ENCODE measurements around the gene ZNF76. TPM values are rescaled to one million over a fixed set of nuclear protein-coding genes. Genes with fewer than 3 reads are reported as not detected.

ZNF76 gene
- total and polyA plus RNA-seq, 2 of the 8 experiments (the other 6 are each of a cell fraction or from before 2014, with no cell fraction given) = 17.9 to 23.9 TPM

- 92% methylated on average over 4 of the region's 4 CpGs; no CpG with 5 or more reads in 1 of the 2 experiments for WGBS, 2 experiments (ENCODE audit: extremely low coverage in 1 of 2, insufficient coverage in 1 of 2, insufficient read length in 1 of 2, insufficient replicate concordance in 2 of 2, low coverage in 1 of 2, low lambda C conversion rate in 2 of 2, missing lambda C conversion rate in 1 of 2)
- H3K23me2 ChIP-seq (ENCODE audit: low read depth, low read length) = no peaks in the 10 kb centered on the region
- no peaks in the 10 kb centered on the region for H3K9me3 ChIP-seq (ENCODE audit: insufficient read depth in 2 of 2, low read depth in 1 of 2, low read length in 1 of 2)
- H4K8ac ChIP-seq (ENCODE audit: extremely low read depth, insufficient read depth, low read length) = no peak overlapping the region
- no peak overlapping the region for H2BK5ac ChIP-seq (ENCODE audit: low read depth, low read length)
- H2BK120ac ChIP-seq (replicated peaks; ENCODE audit: low read depth, low read length) = no peak overlapping the region
- H3K27ac ChIP-seq (ENCODE audit: low read depth, low read length) = no peak overlapping the region
- no peak overlapping the region for H3K4me3 ChIP-seq (ENCODE audit: extremely low read depth in 1 of 4, insufficient read depth in 2 of 4, low read depth in 3 of 4, low read length in 4 of 4)
- no peak overlapping the region for H2BK20ac ChIP-seq (ENCODE audit: low read length)
- no peak overlapping the region for H3K14ac ChIP-seq (ENCODE audit: insufficient read length)
- no peak overlapping the region for H3K4me2 ChIP-seq (ENCODE audit: insufficient read depth in 1 of 2, low read depth in 2 of 2, low read length in 2 of 2)
- no peak overlapping the region for H2BK15ac ChIP-seq (ENCODE audit: low read length)
- no peak overlapping the region for H3K18ac ChIP-seq (ENCODE audit: extremely low read depth, low read length)
- no peaks in the 10 kb centered on the region; a peak in 2 of 7 replicates for H3K27me3 ChIP-seq (replicated peaks in 1 of 4; ENCODE audit: control insufficient read depth in 3 of 4, extremely low read depth in 1 of 4, insufficient read depth in 3 of 4, low read length in 3 of 4)
- no peak overlapping the region for H2AFZ ChIP-seq (ENCODE audit: low read length)
- H3K79me1 ChIP-seq (ENCODE audit: low read depth, low read length) = no peaks in the 10 kb centered on the region
- ChIA-PET POLR2A (ENCODE audit: partially characterized antibody) (interaction anchor here (0.6 to 1.4 kb wide), 2 partner anchors 10 to 538 kb away, joined by 4 to 5 read pairs; no protein-coding TSS in a partner anchor), CTCF (ENCODE audit: partially characterized antibody) (interaction anchor here (1.0 kb wide), 1 partner anchor 20 kb away, joined by 3 read pairs; no protein-coding TSS in a partner anchor)
- H3K4me1 ChIP-seq (replicated peaks in 1 of 4; ENCODE audit: control insufficient read depth in 3 of 4, insufficient read depth in 4 of 4, low read length in 3 of 4) = no peaks in the 10 kb centered on the region
- H2AK5ac ChIP-seq (ENCODE audit: low read depth, low read length) = no peak overlapping the region
- no peak overlapping the region for H3K9ac ChIP-seq (replicated peaks in 1 of 4; ENCODE audit: extremely low read depth in 1 of 4, low read depth in 3 of 4, low read length in 3 of 4)
- H3K36me3 ChIP-seq (ENCODE audit: control insufficient read depth in 2 of 4, insufficient read depth in 4 of 4, low read length in 3 of 4) = no peaks in the 10 kb centered on the region
- H4K20me1 ChIP-seq (replicated peaks in 1 of 2; ENCODE audit: control insufficient read depth in 1 of 2, insufficient read depth in 2 of 2, low read length in 2 of 2) = no peaks in the 10 kb centered on the region
- no peak overlapping the region for H4K5ac ChIP-seq (ENCODE audit: insufficient read length, low read depth, low read length)
- no peaks in the 10 kb centered on the region for H3K79me2 ChIP-seq (ENCODE audit: control insufficient read depth in 1 of 2, insufficient read depth in 2 of 2, low read length in 2 of 2)
- DNase-seq (ENCODE audit: low read depth in 1 of 2, low spot score in 2 of 2) (no peak), FAIRE-seq (no peak)
- H3K56ac ChIP-seq (replicated peaks; ENCODE audit: insufficient read length, low read depth, low read length) = no peak overlapping the region
- H4K91ac ChIP-seq (replicated peaks; ENCODE audit: insufficient read length, low read length) = no peak overlapping the region
- no peak overlapping the region for H3K23ac ChIP-seq (ENCODE audit: insufficient read length)
- H3K4ac ChIP-seq (replicated peaks; ENCODE audit: insufficient read length, low read depth, low read length) = no peak overlapping the region
- H2BK12ac ChIP-seq (ENCODE audit: low read depth, low read length) = no peak overlapping the region
- no peak for TF ChIP-seq ATF2 (IDR thresholded peaks at IDR 0.05; ENCODE audit: low read length)
- TF ChIP-seq HDAC2 (IDR thresholded peaks at IDR 0.05; ENCODE audit: borderline replicate concordance in 1 of 2, low read depth in 2 of 2, low read length in 2 of 2) = no peak
- no peak for TF ChIP-seq SIN3A (conservative IDR thresholded peaks at IDR 0.05 in 1 of 2, IDR thresholded peaks at IDR 0.05 in 1 of 2; ENCODE audit: low read depth in 1 of 2, low read length in 2 of 2)
- TF ChIP-seq RNF2 (IDR thresholded peaks at IDR 0.05; ENCODE audit: borderline replicate concordance, low read depth, low read length, missing control alignments, poor library complexity, severe bottlenecking) = no peak
- TF ChIP-seq GTF2F1 (IDR thresholded peaks at IDR 0.05; ENCODE audit: borderline replicate concordance, low read depth, low read length) = no peak
- no peak for TF ChIP-seq TEAD4 (IDR thresholded peaks at IDR 0.05; ENCODE audit: low read depth, low read length)
- no peak for TF ChIP-seq KDM4A (IDR thresholded peaks at IDR 0.05; ENCODE audit: low read depth, low read length, severe bottlenecking)
- no peak for TF ChIP-seq SP2 (IDR thresholded peaks at IDR 0.05; ENCODE audit: low read length)
- no peak for TF ChIP-seq POLR2A (IDR thresholded peaks at IDR 0.05; ENCODE audit: control extremely low read depth in 1 of 2, low read depth in 2 of 2, low read length in 2 of 2)
- no peak for TF ChIP-seq CBX5 (IDR thresholded peaks at IDR 0.05; ENCODE audit: low read depth, low read length)
- no peak for TF ChIP-seq CREB1 (IDR thresholded peaks at IDR 0.05)
Observed at GRCh38 chr6:35273822-35274559, 14.5 kb downstream of the ZNF76 start.
